K562 (cell line): ENCODE results near the gene KRT5.

Source experiments
- HNRNPLL ChIP-seq: fragments of 200-400 bp; formaldehyde crosslinking; IDR thresholded peaks from 2 replicates; pipeline ENCODE4 v1.6.1; 2017; ENCODE audit warnings: low read length, low read depth, mild to moderate bottlenecking; ENCODE audit not compliant: poor library complexity, severe bottlenecking
- PCBP2 ChIP-seq: fragments of 200-400 bp; formaldehyde crosslinking; IDR thresholded peaks from 2 replicates; pipeline ENCODE4 v1.6.1; 2018; ENCODE audit warnings: low read length, low read depth, mild to moderate bottlenecking, moderate library complexity; ENCODE audit not compliant: poor library complexity, severe bottlenecking
- ZNF77 ChIP-seq: fragments of 250-450 bp; sonication (Bioruptor Pico); IDR thresholded peaks from 2 replicates; pipeline ENCODE4 v1.5.0; 2020

GRCh38 chr12:52522346-52523011, 2.3 kb upstream of the KRT5 start:
- TF ChIP-seq HNRNPLL (no peak), ZNF77 (no peak), PCBP2 (no peak)
